RPMI8226 (cell line): ENCODE measurements around the gene SERPINA4.
"Not testable (repeated sequence)": the region's sequence is repeated elsewhere in the genome, so short reads cannot be mapped to it uniquely, and the experiment has no call there.

Experiments used
- DNase-seq: peaks from one replicate; pipeline ENCODE4 v3.0.0-alpha.2; 2015

The SERPINA4 gene

GRCh38 chr14:94593749-94594431 is 32.6 kb downstream of the SERPINA4 start:
- DNase-seq: no peak

- DNase-seq: no peak
Observed at GRCh38 chr14:94594441-94594840, 33.2 kb downstream of the SERPINA4 start.

GRCh38 chr14:94595912-94596311 is 34.7 kb downstream of the SERPINA4 start:
- DNase-seq: no peak

- no peak for DNase-seq
Observed at GRCh38 chr14:94596361-94596760, 35.1 kb downstream of the SERPINA4 start.

GRCh38 chr14:94597788-94598187 is 36.5 kb downstream of the SERPINA4 start:
- no peak for DNase-seq

- DNase-seq: no peak
Observed at GRCh38 chr14:94598506-94598815, 37.2 kb downstream of the SERPINA4 start.

GRCh38 chr14:94598816-94599655 is 37.8 kb downstream of the SERPINA4 start:
- no peak for DNase-seq

GRCh38 chr14:94599656-94600004 is 38.4 kb downstream of the SERPINA4 start:
- DNase-seq: no peak

- DNase-seq: no peak
Observed at GRCh38 chr14:94600148-94600545, 38.9 kb downstream of the SERPINA4 start.

GRCh38 chr14:94601884-94602391 is 40.7 kb downstream of the SERPINA4 start:
- no peak for DNase-seq

- DNase-seq: no peak
Observed at GRCh38 chr14:94602722-94603121, 41.5 kb downstream of the SERPINA4 start.

- DNase-seq: no peak
Observed at GRCh38 chr14:94605361-94605760, 44.1 kb downstream of the SERPINA4 start.

- not testable (repeated sequence) for DNase-seq
Observed at GRCh38 chr14:94608966-94609365, 47.7 kb downstream of the SERPINA4 start.

GRCh38 chr14:94611179-94611578 is 49.9 kb downstream of the SERPINA4 start:
- no peak for DNase-seq

- DNase-seq: no peak
Observed at GRCh38 chr14:94612174-94612573, 50.9 kb downstream of the SERPINA4 start, which contains the start of gene SERPINA3. Gene SERPINA3 (plus strand): TSS chr14:94612391. CDS start chr14:94614442, 2,051 bp downstream.

GRCh38 chr14:94612580-94613554 is 51.6 kb downstream of the SERPINA4 start:
- no peak for DNase-seq

GRCh38 chr14:94613720-94614644 is 52.7 kb downstream of the SERPINA4 start:
- DNase-seq: no peak

GRCh38 chr14:94614802-94615201 is 53.6 kb downstream of the SERPINA4 start:
- DNase-seq: no peak

- no peak for DNase-seq
Observed at GRCh38 chr14:94615254-94615653, 54.0 kb downstream of the SERPINA4 start.

- no peak for DNase-seq
Observed at GRCh38 chr14:94615823-94616570, 54.8 kb downstream of the SERPINA4 start.

- DNase-seq: no peak
Observed at GRCh38 chr14:94617366-94617941, 56.2 kb downstream of the SERPINA4 start.
